Endothelial cell of umbilical vein (primary cell): ENCODE results near the gene NUP62. TPM values are rescaled to one million over a fixed set of nuclear protein-coding genes. Genes with fewer than 3 reads are reported as not detected.

Experiments
- BruUV-seq: library from RNA; stranded (reverse); fragments of 400-500 nt; replicated peaks from 2 replicates; lab custom pipeline; 2021; lab: Mats Ljungman, UMichigan
- CTCF ChIA-PET: fragments of 300-600, 350-600 bp; sonication (Branson Sonifier 250); formaldehyde crosslinking; loops from one replicate; lab custom pipeline; 2021; ENCODE audit warnings: antibody characterized with exemption, inconsistent platforms; lab: Charles Lee
- POLR2A ChIA-PET: fragments of 300-600, 350-600 bp; sonication (Branson Sonifier 250); formaldehyde crosslinking; loops from one replicate; lab custom pipeline; 2021; ENCODE audit warnings: antibody characterized with exemption, inconsistent platforms; lab: Charles Lee
- DNase-seq: peaks from one replicate; pipeline ENCODE4 v3.0.0-alpha.2; 2011; ENCODE audit warnings: low read depth, low spot score
- FAIRE-seq: peaks from 2 replicates; lab custom pipeline; 2011; peaks lifted over from hg19 to GRCh38; lab: Jason Lieb, UNC
- H2AFZ ChIP-seq: 2 replicates; pipeline ENCODE4 v1.6.0; 2012; ENCODE audit warnings: low read depth, low read length, control low read depth, inconsistent platforms
- H3K27ac ChIP-seq: 2 replicates; pipeline ENCODE4 v1.5.1; 2011; ENCODE audit warnings: low read depth, mild to moderate bottlenecking, control low read depth, low read length, moderate library complexity; ENCODE audit not compliant: insufficient read depth
- H3K27me3 ChIP-seq, 2 experiments: 2 replicates each; pipeline versions ENCODE4 v1.6.0 to v1.6.1; 2011; ENCODE audit warnings: low read length in 2 of 2, mixed read lengths in 1 of 2; ENCODE audit not compliant: control insufficient read depth in 2 of 2, insufficient read depth in 2 of 2
- H3K36me3 ChIP-seq, 2 experiments: 2 replicates in 1 of 2; 3 replicates in 1 of 2; pipeline ENCODE4 v1.5.1; 2011; ENCODE audit warnings: low read length in 2 of 2, mild to moderate bottlenecking in 1 of 2, moderate library complexity in 1 of 2; ENCODE audit not compliant: control insufficient read depth in 2 of 2, insufficient read depth in 2 of 2; ENCODE audit errors: extremely low read depth in 1 of 2
- H3K4me1 ChIP-seq: 3 replicates; pipeline ENCODE4 v1.5.1; 2011; ENCODE audit warnings: mild to moderate bottlenecking, low read length; ENCODE audit not compliant: control insufficient read depth, insufficient read depth; ENCODE audit errors: extremely low read depth
- H3K4me2 ChIP-seq: 2 replicates; pipeline ENCODE4 v1.6.1; 2011; ENCODE audit warnings: low read length, control low read depth, mixed read lengths; ENCODE audit not compliant: insufficient read depth
- H3K4me3 ChIP-seq, 3 experiments: fragments of 200-600 bp in 1 of 3; sonication (generic), shearing (Covaris generic) in 1 of 3; replicated peaks in 1 of 3; 2 replicates each; pipeline ENCODE4 v1.5.1; 2011 to 2016; ENCODE audit warnings: control low read depth in 3 of 3, low read length in 3 of 3, mild to moderate bottlenecking in 2 of 3, inconsistent platforms in 1 of 3, low read depth in 1 of 3, moderate library complexity in 1 of 3; ENCODE audit not compliant: insufficient read depth in 1 of 3
- H3K79me2 ChIP-seq: 2 replicates; pipeline ENCODE4 v1.6.0; 2012; ENCODE audit warnings: low read length, inconsistent platforms; ENCODE audit not compliant: control insufficient read depth, insufficient read depth
- H3K9ac ChIP-seq: replicated peaks from 2 replicates; pipeline ENCODE3; 2011; ENCODE audit warnings: low read length, control low read depth; ENCODE audit not compliant: insufficient read depth; ENCODE audit errors: extremely low read depth
- H3K9me1 ChIP-seq: replicated peaks from 3 replicates; pipeline ENCODE4 v1.6.0; 2011; ENCODE audit warnings: mild to moderate bottlenecking, low read length; ENCODE audit not compliant: control insufficient read depth, insufficient read depth; ENCODE audit errors: extremely low read depth
- H3K9me3 ChIP-seq: replicated peaks from 2 replicates; pipeline ENCODE4 v1.5.1; 2012; ENCODE audit warnings: low read length, inconsistent platforms; ENCODE audit not compliant: control insufficient read depth, insufficient read depth
- H4K20me1 ChIP-seq: replicated peaks from 2 replicates; pipeline ENCODE3; 2011; ENCODE audit warnings: mild to moderate bottlenecking, low read length; ENCODE audit not compliant: control insufficient read depth, insufficient read depth; ENCODE audit errors: extremely low read depth
- EZH2 ChIP-seq: IDR thresholded peaks from 2 replicates; pipeline ENCODE4 v1.6.1; 2012; ENCODE audit warnings: borderline replicate concordance, low read depth, mild to moderate bottlenecking, moderate library complexity, low read length, inconsistent platforms; ENCODE audit not compliant: severe bottlenecking
- FOS ChIP-seq: IDR thresholded peaks from 2 replicates; pipeline ENCODE4 v1.6.1; 2011; ENCODE audit warnings: mild to moderate bottlenecking, low read length, moderate library complexity, borderline replicate concordance; ENCODE audit not compliant: insufficient read depth
- GATA2 ChIP-seq: IDR thresholded peaks from 2 replicates; pipeline ENCODE4 v1.7.0; 2011; ENCODE audit warnings: low read depth, mild to moderate bottlenecking, moderate library complexity, mixed read lengths, low read length; ENCODE audit not compliant: insufficient read length, insufficient read depth
- JUN ChIP-seq: IDR thresholded peaks from 2 replicates; pipeline ENCODE4 v1.6.1; 2011; ENCODE audit warnings: borderline replicate concordance, low read depth; ENCODE audit not compliant: insufficient read length, insufficient read depth
- MAX ChIP-seq: IDR thresholded peaks from 2 replicates; pipeline ENCODE4 v1.6.1; 2011; ENCODE audit not compliant: insufficient read depth, insufficient read length
- MYC ChIP-seq: IDR thresholded peaks from one replicate; pipeline ENCODE4 v1.6.1; 2011; ENCODE audit warnings: mild to moderate bottlenecking, low read depth, low read length
- POLR2A ChIP-seq: IDR thresholded peaks from 2 replicates; pipeline ENCODE4 v1.6.1; 2012; ENCODE audit warnings: low read depth, mild to moderate bottlenecking, control low read depth, low read length
- POLR2AphosphoS5 ChIP-seq: IDR thresholded peaks from 2 replicates; pipeline ENCODE4 v1.6.1; 2012; ENCODE audit warnings: low read depth, mild to moderate bottlenecking, control low read depth, low read length, moderate library complexity; ENCODE audit not compliant: insufficient read depth
- dilution Hi-C: fragments of 300-500 bp; cut with MboI; formaldehyde crosslinking; loops from one replicate; pipeline ENCODE4 v1.15.0; 2019; ENCODE audit warnings: low sequenced_read_pairs; ENCODE audit not compliant: extremely low pct_ligation_motif_present
- intact Hi-C: fragments of 100-400 bp; cut with micrococcal nuclease; formaldehyde crosslinking; loops from one replicate; pipeline ENCODE4 v1.10.0; 2022
- polyA plus RNA-seq, 4 experiments: library from polyadenylated mRNA; depleted of rRNA in 3 of 4; stranded (reverse) in 3 of 4; unstranded in 1 of 4; fragments of >200 nt; gene quantifications; 2 replicates each; pipeline versions ENCODE4 v1.2.1 to v1.2.3, GENCODE V29; 2011 to 2012; ENCODE audit warnings: missing spikeins in 1 of 4
- total RNA-seq: library from RNA; stranded (reverse); gene quantifications from 2 replicates; pipeline ENCODE4 v1.2.3, GENCODE V29; 2021
- TF ChIP-seq, protein P1 (sequence below), 2 donors: IDR thresholded peaks; 1 replicate in 1 of 2; 2 replicates in 1 of 2; pipeline ENCODE4 v1.5.1; 2011; ENCODE audit warnings: low read length in 2 of 2, mild to moderate bottlenecking in 2 of 2, moderate library complexity in 2 of 2, control low read depth in 1 of 2, inconsistent platforms in 1 of 2, low read depth in 1 of 2; ENCODE audit not compliant: insufficient read depth in 1 of 2; ENCODE audit errors: extremely low read depth in 1 of 2

The NUP62 gene
- total and polyA plus RNA-seq, 2 donors (not counting 3 experiments of a cell fraction or from before 2014, with no cell fraction given), result 32.0 to 93.7 TPM

DNA sequence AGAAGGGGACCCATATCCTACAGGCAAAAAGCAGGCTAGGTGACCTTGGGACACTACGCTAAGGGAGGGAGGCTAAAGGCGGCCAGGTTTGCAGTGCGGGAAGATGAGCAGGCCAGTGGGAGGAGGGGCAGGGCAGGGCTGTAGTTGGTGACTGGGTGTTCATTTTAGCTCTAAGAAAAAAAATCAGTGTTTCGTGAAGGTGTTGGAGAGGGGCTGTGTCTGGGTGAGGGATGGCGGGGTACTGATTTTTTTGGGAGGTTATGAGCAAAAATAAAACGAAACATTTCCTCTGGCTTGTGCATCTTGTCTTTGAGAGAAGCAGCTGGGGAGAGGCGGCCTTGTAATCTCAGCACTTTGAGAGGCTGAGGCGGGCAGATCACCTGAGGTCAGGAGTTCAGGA, 4.3 kb upstream of the NUP62 start:
- Histone ChIP-seq H3K27ac (no peak overlapping the region), H3K36me3 (peaks cover 0 to 3% of the 10 kb centered on the region in 2 experiments), H4K20me1 (no peaks in the 10 kb centered on the region), H3K4me2 (no peak overlapping the region), H3K9ac (no peak overlapping the region), H3K9me3 (no peaks in the 10 kb centered on the region), H3K79me2 (peaks cover 6% of the 10 kb centered on the region), H3K4me3 (no peak overlapping the region), H2AFZ (no peak overlapping the region), H3K27me3 (no peaks in the 10 kb centered on the region), H3K4me1 (peaks cover 3% of the 10 kb centered on the region), H3K9me1 (no peaks in the 10 kb centered on the region)
- dilution Hi-C loops (no loop called here), intact Hi-C loops (no loop called here)
- ChIA-PET CTCF (no interaction called here), POLR2A (no interaction called here)
- no peak for TF ChIP-seq EZH2
- DNase-seq, result no peak
- FAIRE-seq, result no peak
- no TSS peak for BruUV-seq

GRCh38 chr19:49932731-49933131, 3.4 kb upstream of the NUP62 start:
- ChIA-PET CTCF (interaction anchor here (1.0 kb wide), 1 partner anchor 50 kb away, joined by 3 read pairs; no protein-coding TSS in a partner anchor), POLR2A (no interaction called here)
- intact Hi-C loops, result no loop called here

More at GRCh38 chr19:49932731-49933131, 3.4 kb upstream of the NUP62 start:
- H3K4me2 ChIP-seq, result no peak overlapping the region
- no peak overlapping the region for H3K27ac ChIP-seq
- H2AFZ ChIP-seq, result no peak overlapping the region
- H3K4me1 ChIP-seq, result peaks cover 4% of the 10 kb centered on the region
- no peaks in the 10 kb centered on the region for H3K9me1 ChIP-seq
- peaks cover 0 to 3% of the 10 kb centered on the region in 2 experiments for H3K36me3 ChIP-seq
- BruUV-seq, result no TSS peak
- no peaks in the 10 kb centered on the region for H3K9me3 ChIP-seq
- FAIRE-seq (no peak), DNase-seq (no peak)
- peaks cover 14% of the 10 kb centered on the region for H3K79me2 ChIP-seq
- H3K9ac ChIP-seq, result no peak overlapping the region
- H3K4me3 ChIP-seq, result no peak overlapping the region
- TF ChIP-seq POLR2AphosphoS5 (no peak), FOS (no peak), MYC (no peak), GATA2 (no peak), MAX (no peak), JUN (no peak), EZH2 (no peak), POLR2A (no peak)
- TF ChIP-seq, protein P1, sequence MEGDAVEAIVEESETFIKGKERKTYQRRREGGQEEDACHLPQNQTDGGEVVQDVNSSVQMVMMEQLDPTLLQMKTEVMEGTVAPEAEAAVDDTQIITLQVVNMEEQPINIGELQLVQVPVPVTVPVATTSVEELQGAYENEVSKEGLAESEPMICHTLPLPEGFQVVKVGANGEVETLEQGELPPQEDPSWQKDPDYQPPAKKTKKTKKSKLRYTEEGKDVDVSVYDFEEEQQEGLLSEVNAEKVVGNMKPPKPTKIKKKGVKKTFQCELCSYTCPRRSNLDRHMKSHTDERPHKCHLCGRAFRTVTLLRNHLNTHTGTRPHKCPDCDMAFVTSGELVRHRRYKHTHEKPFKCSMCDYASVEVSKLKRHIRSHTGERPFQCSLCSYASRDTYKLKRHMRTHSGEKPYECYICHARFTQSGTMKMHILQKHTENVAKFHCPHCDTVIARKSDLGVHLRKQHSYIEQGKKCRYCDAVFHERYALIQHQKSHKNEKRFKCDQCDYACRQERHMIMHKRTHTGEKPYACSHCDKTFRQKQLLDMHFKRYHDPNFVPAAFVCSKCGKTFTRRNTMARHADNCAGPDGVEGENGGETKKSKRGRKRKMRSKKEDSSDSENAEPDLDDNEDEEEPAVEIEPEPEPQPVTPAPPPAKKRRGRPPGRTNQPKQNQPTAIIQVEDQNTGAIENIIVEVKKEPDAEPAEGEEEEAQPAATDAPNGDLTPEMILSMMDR (IDR thresholded peaks at IDR 0.05; ENCODE audit: extremely low read depth in 1 of 2, insufficient read depth in 1 of 2, low read depth in 1 of 2, low read length in 2 of 2), result no peak
- H3K27me3 ChIP-seq, result no peaks in the 10 kb centered on the region
- dilution Hi-C loops, result no loop called here
- no peaks in the 10 kb centered on the region for H4K20me1 ChIP-seq
